Lower leg skin (tissue), 3 donors: ENCODE results near the gene OR4K2.

Experiments
- CTCF ChIP-seq, 3 donors: fragments of 450-650 bp; IDR thresholded peaks; one replicate each; pipeline ENCODE4 v1.5.1; 2016; ENCODE audit warnings: antibody characterized with exemption in 3 of 3, mild to moderate bottlenecking in 3 of 3, moderate library complexity in 2 of 3
- POLR2A ChIP-seq, 2 donors: fragments of 450-650 bp; IDR thresholded peaks; one replicate each; pipeline ENCODE4 v1.6.1; 2016 to 2017; ENCODE audit warnings: antibody characterized with exemption in 2 of 2, mild to moderate bottlenecking in 1 of 2, moderate library complexity in 1 of 2

- TF ChIP-seq CTCF (IDR thresholded peaks at IDR 0.05) (no peak), POLR2A (IDR thresholded peaks at IDR 0.05) (no peak)
Observed at GRCh38 chr14:19828314-19828713, 46.6 kb upstream of the OR4K2 start.
